Panc1 (cell line): ENCODE data around the gene EHBP1. TPM values are rescaled to one million over a fixed set of nuclear protein-coding genes. Genes with fewer than 3 reads are reported as not detected.
"Not testable (repeated sequence)": the region's sequence is repeated elsewhere in the genome, so short reads cannot be mapped to it uniquely, and the experiment has no call there.

Source experiments
- ATAC-seq: fragments of 200-7000 bp; cut with Tn5 transposase; 2 replicates; pipeline ENCODE4 v1.9.1; 2020; ENCODE audit warnings: mild to moderate bottlenecking, moderate library complexity
- BruUV-seq: library from RNA; stranded (reverse); fragments of 400-500 nt; replicated peaks from 2 replicates; lab custom pipeline; 2021; lab: Mats Ljungman, UMichigan
- CTCF ChIA-PET: fragments of 300-600 bp; sonication (Branson Sonifier 250); formaldehyde crosslinking; loops from one replicate; lab custom pipeline; 2022; ENCODE audit warnings: antibody characterized with exemption; lab: Charles Lee
- POLR2A ChIA-PET: fragments of 300-600 bp; sonication (Branson Sonifier 250); formaldehyde crosslinking; loops from one replicate; lab custom pipeline; 2022; ENCODE audit warnings: antibody characterized with exemption; lab: Charles Lee
- DNase-seq: peaks from one replicate; pipeline ENCODE4 v3.0.0-alpha.2; 2010; ENCODE audit warnings: low read depth, low spot score
- H3K27ac ChIP-seq: 2 replicates; pipeline ENCODE4 v1.5.1; 2011; ENCODE audit warnings: mild to moderate bottlenecking, low read length, inconsistent platforms
- H3K27me3 ChIP-seq: fragments of 200-500 bp; sonication (Bioruptor generic); 2 replicates; pipeline ENCODE4 v1.6.0; 2014; ENCODE audit warnings: low read length, inconsistent platforms; ENCODE audit not compliant: control insufficient read depth, insufficient read depth
- H3K36me3 ChIP-seq: fragments of 200-500 bp; sonication (Bioruptor generic); 2 replicates; pipeline ENCODE4 v1.5.1; 2014; ENCODE audit warnings: inconsistent platforms, mild to moderate bottlenecking, low read length, moderate library complexity; ENCODE audit not compliant: control insufficient read depth, insufficient read depth
- H3K4me1 ChIP-seq: 2 replicates; pipeline ENCODE4 v1.5.1; 2011; ENCODE audit warnings: inconsistent platforms, mild to moderate bottlenecking, low read length, moderate library complexity; ENCODE audit not compliant: control insufficient read depth, insufficient read depth
- H3K4me3 ChIP-seq, 2 experiments: 2 replicates each; pipeline ENCODE4 v1.5.1; 2011 to 2012; ENCODE audit warnings: low read depth in 2 of 2, low read length in 2 of 2, mild to moderate bottlenecking in 2 of 2, inconsistent platforms in 1 of 2, moderate library complexity in 1 of 2
- H3K9me3 ChIP-seq: fragments of 200-500 bp; sonication (Bioruptor generic); 2 replicates; pipeline ENCODE4 v1.5.1; 2014; ENCODE audit warnings: low read depth, mild to moderate bottlenecking, inconsistent platforms, low read length, moderate library complexity; ENCODE audit not compliant: control insufficient read depth, insufficient read depth
- POLR2AphosphoS5 ChIP-seq: IDR thresholded peaks from 2 replicates; pipeline ENCODE4 v1.6.1; 2012; ENCODE audit warnings: mild to moderate bottlenecking, low read depth, low read length, moderate library complexity
- SIN3A ChIP-seq: IDR thresholded peaks from 2 replicates; pipeline ENCODE4 v1.6.1; 2012; ENCODE audit warnings: low read depth, mild to moderate bottlenecking, low read length, moderate library complexity, borderline replicate concordance; ENCODE audit not compliant: insufficient read depth
- TCF7L2 ChIP-seq: IDR thresholded peaks from 2 replicates; pipeline ENCODE4 v1.6.1; 2011; ENCODE audit warnings: mild to moderate bottlenecking, low read depth, low read length, inconsistent platforms
- in situ Hi-C: cut with HindIII; loops from 2 replicates; pipeline ENCODE4 v1.10.0; 2016; ENCODE audit warnings: low sequenced_read_pairs, low pct_unique_long_range_greater_than_20kb
- intact Hi-C: fragments of 100-400 bp; cut with micrococcal nuclease; formaldehyde crosslinking; loops from one replicate; pipeline ENCODE4 v1.10.0; 2022; ENCODE audit not compliant: unreplicated experiment
- total RNA-seq: library from RNA; stranded (reverse); gene quantifications from one replicate; pipeline ENCODE4 v1.2.1, GENCODE V29; 2021; ENCODE audit not compliant: unreplicated experiment
- TF ChIP-seq, protein P1 (sequence below): fragments of 450-650 bp; IDR thresholded peaks from 2 replicates; pipeline ENCODE4 v1.5.1; 2017; ENCODE audit warnings: mild to moderate bottlenecking
- TF ChIP-seq, protein P2 (sequence below), 2 experiments: IDR thresholded peaks; 2 replicates each; pipeline ENCODE4 v1.6.1; 2011 to 2012; ENCODE audit warnings: low read depth in 2 of 2, control low read depth in 1 of 2, low read length in 1 of 2, mild to moderate bottlenecking in 1 of 2, moderate library complexity in 1 of 2; ENCODE audit not compliant: insufficient read depth in 1 of 2

EHBP1 gene
- total RNA-seq, 1 experiment from 2014 or later, result 46.1 TPM

DNA sequence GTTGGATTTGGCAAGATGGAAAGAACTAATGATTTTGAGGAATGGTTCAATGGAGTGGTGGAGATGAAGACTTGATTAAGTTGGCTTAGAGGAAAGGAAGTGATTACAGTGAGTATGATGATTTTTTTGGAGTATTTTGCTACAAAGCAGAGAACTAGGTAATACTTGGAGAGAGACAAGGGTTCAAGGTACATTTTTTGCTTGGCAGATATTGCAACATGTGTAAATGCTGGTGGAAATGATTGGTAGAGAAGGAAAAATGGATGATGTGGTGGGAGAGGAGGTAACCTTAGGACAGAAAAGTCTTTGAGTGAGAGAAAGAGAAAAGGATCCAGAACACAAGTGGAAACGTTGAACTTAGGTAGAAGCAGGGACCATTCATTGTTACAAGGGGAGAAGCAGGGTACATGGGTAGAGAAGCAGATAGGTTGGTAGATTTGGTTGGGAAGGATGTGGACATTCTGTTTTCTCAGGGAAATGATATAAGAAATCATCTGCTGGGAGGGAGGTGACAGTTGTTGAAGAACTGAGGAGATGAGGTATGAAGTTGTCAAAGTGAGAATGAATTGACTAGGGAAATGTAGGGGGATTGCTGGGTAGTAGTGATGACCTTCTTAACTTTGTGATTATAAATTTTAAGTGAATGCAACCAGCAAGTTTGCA is 6.5 kb downstream of the EHBP1 start:
- ChIA-PET CTCF (no interaction called here), POLR2A (no interaction called here)
- H3K9me3 ChIP-seq, result peaks cover 22% of the 10 kb centered on the region; the same call in 1 of the 2 replicates
- H3K27ac ChIP-seq, result no peak overlapping the region
- no peak overlapping the region for H3K4me3 ChIP-seq
- intact Hi-C loops, result no loop called here
- no peak for TF ChIP-seq SIN3A
- TF ChIP-seq, protein P1, sequence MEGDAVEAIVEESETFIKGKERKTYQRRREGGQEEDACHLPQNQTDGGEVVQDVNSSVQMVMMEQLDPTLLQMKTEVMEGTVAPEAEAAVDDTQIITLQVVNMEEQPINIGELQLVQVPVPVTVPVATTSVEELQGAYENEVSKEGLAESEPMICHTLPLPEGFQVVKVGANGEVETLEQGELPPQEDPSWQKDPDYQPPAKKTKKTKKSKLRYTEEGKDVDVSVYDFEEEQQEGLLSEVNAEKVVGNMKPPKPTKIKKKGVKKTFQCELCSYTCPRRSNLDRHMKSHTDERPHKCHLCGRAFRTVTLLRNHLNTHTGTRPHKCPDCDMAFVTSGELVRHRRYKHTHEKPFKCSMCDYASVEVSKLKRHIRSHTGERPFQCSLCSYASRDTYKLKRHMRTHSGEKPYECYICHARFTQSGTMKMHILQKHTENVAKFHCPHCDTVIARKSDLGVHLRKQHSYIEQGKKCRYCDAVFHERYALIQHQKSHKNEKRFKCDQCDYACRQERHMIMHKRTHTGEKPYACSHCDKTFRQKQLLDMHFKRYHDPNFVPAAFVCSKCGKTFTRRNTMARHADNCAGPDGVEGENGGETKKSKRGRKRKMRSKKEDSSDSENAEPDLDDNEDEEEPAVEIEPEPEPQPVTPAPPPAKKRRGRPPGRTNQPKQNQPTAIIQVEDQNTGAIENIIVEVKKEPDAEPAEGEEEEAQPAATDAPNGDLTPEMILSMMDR, result no peak
- no peak for TF ChIP-seq TCF7L2
- TF ChIP-seq, protein P2, sequence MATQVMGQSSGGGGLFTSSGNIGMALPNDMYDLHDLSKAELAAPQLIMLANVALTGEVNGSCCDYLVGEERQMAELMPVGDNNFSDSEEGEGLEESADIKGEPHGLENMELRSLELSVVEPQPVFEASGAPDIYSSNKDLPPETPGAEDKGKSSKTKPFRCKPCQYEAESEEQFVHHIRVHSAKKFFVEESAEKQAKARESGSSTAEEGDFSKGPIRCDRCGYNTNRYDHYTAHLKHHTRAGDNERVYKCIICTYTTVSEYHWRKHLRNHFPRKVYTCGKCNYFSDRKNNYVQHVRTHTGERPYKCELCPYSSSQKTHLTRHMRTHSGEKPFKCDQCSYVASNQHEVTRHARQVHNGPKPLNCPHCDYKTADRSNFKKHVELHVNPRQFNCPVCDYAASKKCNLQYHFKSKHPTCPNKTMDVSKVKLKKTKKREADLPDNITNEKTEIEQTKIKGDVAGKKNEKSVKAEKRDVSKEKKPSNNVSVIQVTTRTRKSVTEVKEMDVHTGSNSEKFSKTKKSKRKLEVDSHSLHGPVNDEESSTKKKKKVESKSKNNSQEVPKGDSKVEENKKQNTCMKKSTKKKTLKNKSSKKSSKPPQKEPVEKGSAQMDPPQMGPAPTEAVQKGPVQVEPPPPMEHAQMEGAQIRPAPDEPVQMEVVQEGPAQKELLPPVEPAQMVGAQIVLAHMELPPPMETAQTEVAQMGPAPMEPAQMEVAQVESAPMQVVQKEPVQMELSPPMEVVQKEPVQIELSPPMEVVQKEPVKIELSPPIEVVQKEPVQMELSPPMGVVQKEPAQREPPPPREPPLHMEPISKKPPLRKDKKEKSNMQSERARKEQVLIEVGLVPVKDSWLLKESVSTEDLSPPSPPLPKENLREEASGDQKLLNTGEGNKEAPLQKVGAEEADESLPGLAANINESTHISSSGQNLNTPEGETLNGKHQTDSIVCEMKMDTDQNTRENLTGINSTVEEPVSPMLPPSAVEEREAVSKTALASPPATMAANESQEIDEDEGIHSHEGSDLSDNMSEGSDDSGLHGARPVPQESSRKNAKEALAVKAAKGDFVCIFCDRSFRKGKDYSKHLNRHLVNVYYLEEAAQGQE (IDR thresholded peaks at IDR 0.05; ENCODE audit: insufficient read depth in 1 of 2, low read depth in 2 of 2, low read length in 1 of 2), result no peak
- TF ChIP-seq POLR2AphosphoS5, result no peak
- peaks cover 10% of the 10 kb centered on the region for H3K4me1 ChIP-seq
- DNase-seq (no peak), ATAC-seq (no peak)
- in situ Hi-C loops, result no loop called here
- peaks cover 5% of the 10 kb centered on the region for H3K36me3 ChIP-seq
- BruUV-seq, result no TSS peak
- H3K27me3 ChIP-seq, result no peaks in the 10 kb centered on the region

DNA sequence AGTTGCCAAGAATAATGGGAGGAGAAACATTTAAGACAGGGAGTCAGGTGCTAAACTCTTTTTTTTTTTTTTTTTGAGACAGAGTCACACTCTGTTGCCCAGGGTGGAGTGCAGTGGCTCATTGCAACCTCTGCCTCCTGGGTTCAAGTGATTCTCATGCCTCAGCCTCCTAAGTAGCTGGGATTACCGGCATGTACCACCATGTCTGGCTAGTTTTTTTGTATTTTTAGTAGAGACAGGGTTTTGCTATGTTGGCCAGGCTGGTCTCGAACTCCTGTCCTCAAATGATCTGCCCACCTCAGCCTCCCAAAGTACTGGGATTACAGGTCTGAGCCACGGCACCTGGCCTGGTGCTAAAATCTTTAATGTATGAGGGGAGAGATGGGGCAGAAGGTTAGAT is 7.7 kb downstream of the EHBP1 start:
- intact Hi-C loops, DNase-seq, H3K36me3 ChIP-seq, H3K4me3 ChIP-seq, H3K27me3 ChIP-seq, H3K4me1 ChIP-seq, CTCF ChIA-PET, in situ Hi-C loops, POLR2A ChIA-PET, H3K27ac ChIP-seq, ATAC-seq, BruUV-seq: not testable (repeated sequence)
- peaks cover 21% of the 10 kb centered on the region; the same call in 1 of the 2 replicates for H3K9me3 ChIP-seq

DNA sequence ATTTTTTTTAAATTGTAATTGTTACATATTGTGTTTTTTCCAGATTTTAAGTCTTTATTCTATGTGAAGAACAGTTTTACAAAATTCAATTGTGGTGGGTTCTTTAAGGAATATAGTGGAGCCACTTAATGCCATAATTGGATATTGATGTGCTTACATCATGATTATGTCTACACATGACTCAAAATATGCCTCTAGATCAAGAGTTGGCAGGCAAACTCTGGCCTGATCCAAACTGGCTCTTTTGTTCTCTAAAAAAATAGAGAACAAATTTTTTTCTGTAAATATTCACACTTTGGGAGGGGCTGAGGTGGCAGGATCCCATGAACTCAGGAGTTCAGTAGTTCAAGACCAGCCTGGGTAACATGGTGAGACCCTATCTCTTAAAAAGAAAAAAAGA is 8.3 kb downstream of the EHBP1 start:
- BruUV-seq, result no TSS peak
- ATAC-seq (no peak), DNase-seq (no peak)

More for the DNA sequence above, 8.3 kb downstream of the EHBP1 start:
- Histone ChIP-seq H3K27ac (no peak overlapping the region), H3K36me3 (peaks cover 5% of the 10 kb centered on the region; the same call in 1 of the 2 replicates), H3K4me1 (no peaks in the 10 kb centered on the region), H3K27me3 (no peaks in the 10 kb centered on the region), H3K4me3 (no peak overlapping the region), H3K9me3 (peaks cover 15% of the 10 kb centered on the region; the same call in 1 of the 2 replicates)
- in situ Hi-C loops (no loop called here), intact Hi-C loops (no loop called here)
- CTCF ChIA-PET, result no interaction called here
- POLR2A ChIA-PET, result no interaction called here
- TF ChIP-seq, protein P1, result no peak
- TF ChIP-seq TCF7L2, result no peak
- TF ChIP-seq SIN3A, result no peak
- no peak for TF ChIP-seq POLR2AphosphoS5
- TF ChIP-seq, protein P2 (IDR thresholded peaks at IDR 0.05; ENCODE audit: insufficient read depth in 1 of 2, low read depth in 2 of 2, low read length in 1 of 2), result no peak
